NB4 (cell line): ENCODE results near the gene MRPL3.

Experiments
- CTCF ChIP-seq: IDR thresholded peaks from one replicate; pipeline ENCODE4 v1.5.1; 2012; ENCODE audit warnings: low read depth, low read length
- MYC ChIP-seq: IDR thresholded peaks from 2 replicates; pipeline ENCODE4 v1.6.1; 2011; ENCODE audit warnings: low read depth, low read length
- POLR2A ChIP-seq: IDR thresholded peaks from 2 replicates; pipeline ENCODE4 v1.6.1; 2011; ENCODE audit warnings: mild to moderate bottlenecking; ENCODE audit not compliant: insufficient read length; ENCODE audit errors: extremely low read depth
- TF ChIP-seq, protein P1 (sequence below): IDR thresholded peaks from 2 replicates; pipeline ENCODE4 v1.6.1; 2011; ENCODE audit warnings: low read depth, low read length

DNA sequence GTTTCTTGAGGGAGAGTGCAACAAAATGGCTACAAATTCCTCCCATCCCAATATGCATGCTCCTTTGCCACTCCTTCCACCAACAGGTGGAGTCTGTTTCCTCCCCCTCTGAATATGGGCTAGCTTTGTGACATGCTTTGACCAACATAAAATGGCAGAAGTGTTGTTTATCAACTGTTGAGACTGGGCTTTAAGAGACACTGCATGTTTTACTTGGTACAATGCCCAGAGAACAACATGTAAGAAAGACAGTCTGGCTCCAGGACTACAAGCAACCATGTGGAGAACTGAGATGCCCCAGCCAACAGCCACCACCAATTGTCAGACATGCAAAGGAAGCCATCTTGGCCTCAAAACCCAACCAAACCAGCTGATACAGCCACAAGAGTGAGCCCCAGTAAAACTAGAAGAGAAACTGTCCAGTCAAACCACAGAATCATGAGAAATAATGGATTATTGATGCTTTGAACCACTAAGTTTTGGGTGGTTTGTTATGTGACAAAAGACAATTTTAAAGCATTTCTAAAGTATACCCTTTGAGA lies 80.7 kb downstream of the MRPL3 start:
- TF ChIP-seq CTCF (no peak), POLR2A (no peak), MYC (no peak)
- TF ChIP-seq, protein P1, sequence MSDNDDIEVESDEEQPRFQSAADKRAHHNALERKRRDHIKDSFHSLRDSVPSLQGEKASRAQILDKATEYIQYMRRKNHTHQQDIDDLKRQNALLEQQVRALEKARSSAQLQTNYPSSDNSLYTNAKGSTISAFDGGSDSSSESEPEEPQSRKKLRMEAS: no peak
